HL-60 (cell line): ENCODE data around the gene ROCK2.

Experiments
- POLR2AphosphoS5 ChIP-seq: IDR thresholded peaks from 2 replicates; pipeline ENCODE4 v1.6.1; 2012; ENCODE audit warnings: low read depth
- TF ChIP-seq, protein P1 (sequence below): IDR thresholded peaks from one replicate; pipeline ENCODE4 v1.5.1; 2011; ENCODE audit warnings: low read length, control low read depth, inconsistent platforms; ENCODE audit not compliant: insufficient read depth
- TF ChIP-seq, protein P2 (sequence below): IDR thresholded peaks from 2 replicates; pipeline ENCODE4 v1.6.1; 2012; ENCODE audit warnings: low read depth; ENCODE audit not compliant: insufficient replicate concordance

DNA sequence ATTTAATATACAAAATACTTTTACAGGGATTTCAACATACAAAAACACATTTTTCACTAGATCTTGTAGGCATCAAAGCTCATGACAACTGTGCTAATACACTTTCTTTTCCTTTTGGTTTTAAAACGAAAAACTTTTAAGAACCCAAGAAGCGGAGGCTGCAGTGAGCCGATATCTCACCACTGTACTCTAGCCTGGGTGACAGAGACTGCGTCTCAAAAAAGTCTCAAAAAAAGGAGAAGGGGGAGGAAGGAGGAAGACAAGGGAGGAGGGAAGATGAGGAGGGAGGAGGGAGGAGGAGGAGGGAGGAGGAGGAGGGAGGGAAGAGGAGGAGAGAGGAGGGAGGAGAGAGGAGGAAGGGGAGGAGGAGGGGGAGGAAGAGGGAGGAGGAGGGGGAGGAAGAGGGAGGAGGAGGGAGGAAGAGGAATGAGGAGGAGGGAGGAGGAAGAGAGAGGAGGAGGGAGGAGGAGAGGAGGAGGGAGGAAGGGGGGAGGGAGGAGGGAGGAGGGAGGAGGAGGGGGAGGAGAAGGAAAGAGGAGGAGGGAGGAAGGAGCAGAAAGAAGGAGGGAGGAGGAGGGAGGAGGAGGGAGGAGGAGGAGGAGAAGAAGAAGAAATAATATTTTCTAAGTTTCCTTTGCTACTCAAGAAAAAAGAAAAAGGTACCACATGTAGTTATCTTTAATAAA, 13.8 kb downstream of the ROCK2 start:
- TF ChIP-seq, protein P1, sequence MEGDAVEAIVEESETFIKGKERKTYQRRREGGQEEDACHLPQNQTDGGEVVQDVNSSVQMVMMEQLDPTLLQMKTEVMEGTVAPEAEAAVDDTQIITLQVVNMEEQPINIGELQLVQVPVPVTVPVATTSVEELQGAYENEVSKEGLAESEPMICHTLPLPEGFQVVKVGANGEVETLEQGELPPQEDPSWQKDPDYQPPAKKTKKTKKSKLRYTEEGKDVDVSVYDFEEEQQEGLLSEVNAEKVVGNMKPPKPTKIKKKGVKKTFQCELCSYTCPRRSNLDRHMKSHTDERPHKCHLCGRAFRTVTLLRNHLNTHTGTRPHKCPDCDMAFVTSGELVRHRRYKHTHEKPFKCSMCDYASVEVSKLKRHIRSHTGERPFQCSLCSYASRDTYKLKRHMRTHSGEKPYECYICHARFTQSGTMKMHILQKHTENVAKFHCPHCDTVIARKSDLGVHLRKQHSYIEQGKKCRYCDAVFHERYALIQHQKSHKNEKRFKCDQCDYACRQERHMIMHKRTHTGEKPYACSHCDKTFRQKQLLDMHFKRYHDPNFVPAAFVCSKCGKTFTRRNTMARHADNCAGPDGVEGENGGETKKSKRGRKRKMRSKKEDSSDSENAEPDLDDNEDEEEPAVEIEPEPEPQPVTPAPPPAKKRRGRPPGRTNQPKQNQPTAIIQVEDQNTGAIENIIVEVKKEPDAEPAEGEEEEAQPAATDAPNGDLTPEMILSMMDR = no peak
- TF ChIP-seq, protein P2, sequence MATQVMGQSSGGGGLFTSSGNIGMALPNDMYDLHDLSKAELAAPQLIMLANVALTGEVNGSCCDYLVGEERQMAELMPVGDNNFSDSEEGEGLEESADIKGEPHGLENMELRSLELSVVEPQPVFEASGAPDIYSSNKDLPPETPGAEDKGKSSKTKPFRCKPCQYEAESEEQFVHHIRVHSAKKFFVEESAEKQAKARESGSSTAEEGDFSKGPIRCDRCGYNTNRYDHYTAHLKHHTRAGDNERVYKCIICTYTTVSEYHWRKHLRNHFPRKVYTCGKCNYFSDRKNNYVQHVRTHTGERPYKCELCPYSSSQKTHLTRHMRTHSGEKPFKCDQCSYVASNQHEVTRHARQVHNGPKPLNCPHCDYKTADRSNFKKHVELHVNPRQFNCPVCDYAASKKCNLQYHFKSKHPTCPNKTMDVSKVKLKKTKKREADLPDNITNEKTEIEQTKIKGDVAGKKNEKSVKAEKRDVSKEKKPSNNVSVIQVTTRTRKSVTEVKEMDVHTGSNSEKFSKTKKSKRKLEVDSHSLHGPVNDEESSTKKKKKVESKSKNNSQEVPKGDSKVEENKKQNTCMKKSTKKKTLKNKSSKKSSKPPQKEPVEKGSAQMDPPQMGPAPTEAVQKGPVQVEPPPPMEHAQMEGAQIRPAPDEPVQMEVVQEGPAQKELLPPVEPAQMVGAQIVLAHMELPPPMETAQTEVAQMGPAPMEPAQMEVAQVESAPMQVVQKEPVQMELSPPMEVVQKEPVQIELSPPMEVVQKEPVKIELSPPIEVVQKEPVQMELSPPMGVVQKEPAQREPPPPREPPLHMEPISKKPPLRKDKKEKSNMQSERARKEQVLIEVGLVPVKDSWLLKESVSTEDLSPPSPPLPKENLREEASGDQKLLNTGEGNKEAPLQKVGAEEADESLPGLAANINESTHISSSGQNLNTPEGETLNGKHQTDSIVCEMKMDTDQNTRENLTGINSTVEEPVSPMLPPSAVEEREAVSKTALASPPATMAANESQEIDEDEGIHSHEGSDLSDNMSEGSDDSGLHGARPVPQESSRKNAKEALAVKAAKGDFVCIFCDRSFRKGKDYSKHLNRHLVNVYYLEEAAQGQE = no peak
- TF ChIP-seq POLR2AphosphoS5 = no peak
